Endodermal cell (in vitro differentiated cells): Measurements from ENCODE around the gene TMPRSS4. TPM values are rescaled to one million over a fixed set of nuclear protein-coding genes. Genes with fewer than 3 reads are reported as not detected.

Experiments used
- DNase-seq: peaks from one replicate; pipeline ENCODE4 v3.0.0-alpha.2; 2017
- H3K27ac ChIP-seq: 2 replicates; pipeline ENCODE4 v1.5.1; 2013; ENCODE audit warnings: mild to moderate bottlenecking, low read depth, low read length, moderate library complexity
- H3K27me3 ChIP-seq: 2 replicates; pipeline ENCODE4 v1.6.1; 2013; ENCODE audit warnings: mild to moderate bottlenecking, low read length, moderate library complexity; ENCODE audit not compliant: insufficient read depth, control insufficient read depth, poor library complexity, severe bottlenecking
- H3K36me3 ChIP-seq: 2 replicates; pipeline ENCODE4 v1.7.0; 2013; ENCODE audit warnings: mild to moderate bottlenecking, low read length, moderate library complexity; ENCODE audit not compliant: control insufficient read depth, insufficient read depth
- H3K4me1 ChIP-seq: one replicate; pipeline ENCODE4 v1.7.0; 2013; ENCODE audit warnings: low read length; ENCODE audit not compliant: control insufficient read depth, insufficient read depth
- H3K4me3 ChIP-seq: 2 replicates; pipeline ENCODE4 v1.5.1; 2013; ENCODE audit warnings: mild to moderate bottlenecking, low read length, moderate library complexity
- H3K9ac ChIP-seq: 2 replicates; pipeline ENCODE4 v1.6.1; 2013; ENCODE audit warnings: mild to moderate bottlenecking, low read length, moderate library complexity; ENCODE audit not compliant: poor library complexity, severe bottlenecking; ENCODE audit errors: extremely low read depth
- H3K9me3 ChIP-seq: 2 replicates; pipeline ENCODE4 v1.6.1; 2013; ENCODE audit warnings: mild to moderate bottlenecking, low read length, moderate library complexity; ENCODE audit not compliant: control insufficient read depth
- H3K27ac Mint-ChIP-seq: 2 replicates; pipeline ENCODE4 v1.8.0; 2020; ENCODE audit warnings: mixed read lengths
- H3K27me3 Mint-ChIP-seq: 2 replicates; pipeline ENCODE4 v1.8.0; 2021; ENCODE audit warnings: mild to moderate bottlenecking, mixed read lengths; ENCODE audit not compliant: insufficient read depth
- H3K36me3 Mint-ChIP-seq: 2 replicates; pipeline ENCODE4 v1.8.0; 2020; ENCODE audit warnings: low read depth, mixed read lengths
- H3K4me1 Mint-ChIP-seq: 2 replicates; pipeline ENCODE4 v1.8.0; 2020; ENCODE audit warnings: mixed read lengths
- H3K4me3 Mint-ChIP-seq: 2 replicates; pipeline ENCODE4 v1.8.0; 2020; ENCODE audit warnings: mild to moderate bottlenecking, moderate library complexity, mixed read lengths
- H3K9me3 Mint-ChIP-seq: 2 replicates; pipeline ENCODE4 v1.8.0; 2020; ENCODE audit warnings: mild to moderate bottlenecking, mixed read lengths
- WGBS, 2 experiments: methylation state at CpG; one replicate each; pipeline versions ENCODE4 v1.1.5 to v1.1.7; 2013; ENCODE audit warnings: missing lambda C conversion rate in 2 of 2, mixed read lengths in 1 of 2; ENCODE audit not compliant: insufficient coverage in 1 of 2, insufficient read length in 1 of 2; 5-methylcytosine and 5-hydroxymethylcytosine counted together
- total RNA-seq, 2 donors: library from RNA; stranded (reverse); fragmentation: NEBNext Ultra II Directional in 1 of 2; extraction: Animal tissue kit (Norgen Biotek cat#: 25700) in 1 of 2; gene quantifications; 2 replicates in 1 of 2; 3 replicates in 1 of 2; pipeline ENCODE4 v1.2.1, GENCODE V29; 2021
- TF ChIP-seq, protein P1 (sequence below): fragments of 200-600 bp; sonication (generic); conservative IDR thresholded peaks from 2 replicates; pipeline ENCODE4 v1.5.0; 2021; ENCODE audit warnings: antibody characterized with exemption, mild to moderate bottlenecking

Gene TMPRSS4
- total RNA-seq, 2 donors from 2014 or later = not detected

DNA sequence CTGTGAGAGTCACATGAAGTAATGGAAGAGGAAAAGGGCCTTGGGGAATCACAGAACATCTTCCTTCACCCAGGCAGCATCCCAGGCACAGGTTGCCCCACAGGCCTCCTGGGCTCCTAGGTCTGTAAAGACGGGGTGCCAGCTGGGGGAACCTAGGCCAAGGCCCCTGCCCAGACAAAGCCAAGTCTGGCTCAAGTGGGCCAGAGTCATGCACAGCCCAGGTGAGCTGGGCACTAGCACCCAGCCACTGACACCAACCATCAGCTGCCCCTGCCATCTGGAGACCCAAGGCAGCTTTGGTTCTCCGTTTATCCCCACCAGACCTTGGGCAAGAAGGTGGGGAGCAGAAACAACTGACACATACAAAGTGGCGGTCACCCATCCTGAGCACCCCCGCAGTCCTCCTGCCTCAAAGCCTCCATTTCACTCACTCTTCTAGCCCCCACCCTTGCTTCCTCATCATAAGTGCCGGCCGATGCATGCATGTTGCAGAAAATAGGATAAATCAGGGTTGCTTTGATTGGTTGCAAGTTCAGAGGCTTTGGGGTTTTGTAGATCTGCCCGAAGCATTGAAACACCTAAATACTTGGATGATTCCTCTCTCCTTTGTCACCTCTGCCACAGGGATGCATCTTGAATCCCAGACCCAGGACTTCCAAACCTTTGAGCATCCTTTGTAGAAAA is 26.5 kb upstream of the TMPRSS4 start:
- H3K9me3 ChIP-seq = no peaks in the 10 kb centered on the region
- Mint-ChIP-seq H3K27me3 (peaks cover 3% of the 10 kb centered on the region), H3K4me3 (no peak overlapping the region), H3K9me3 (no peaks in the 10 kb centered on the region), H3K36me3 (no peaks in the 10 kb centered on the region), H3K27ac (no peak overlapping the region), H3K4me1 (peaks cover 5% of the 10 kb centered on the region)
- H3K27me3 ChIP-seq = no peaks in the 10 kb centered on the region
- no peaks in the 10 kb centered on the region for H3K36me3 ChIP-seq
- no peak overlapping the region for H3K27ac ChIP-seq
- DNase-seq = no peak
- WGBS, 2 experiments = 86 to 90% methylated on average over 2 to 7 of the region's 7 CpGs
- no peak overlapping the region for H3K4me3 ChIP-seq
- no peaks in the 10 kb centered on the region for H3K4me1 ChIP-seq
- TF ChIP-seq, protein P1, sequence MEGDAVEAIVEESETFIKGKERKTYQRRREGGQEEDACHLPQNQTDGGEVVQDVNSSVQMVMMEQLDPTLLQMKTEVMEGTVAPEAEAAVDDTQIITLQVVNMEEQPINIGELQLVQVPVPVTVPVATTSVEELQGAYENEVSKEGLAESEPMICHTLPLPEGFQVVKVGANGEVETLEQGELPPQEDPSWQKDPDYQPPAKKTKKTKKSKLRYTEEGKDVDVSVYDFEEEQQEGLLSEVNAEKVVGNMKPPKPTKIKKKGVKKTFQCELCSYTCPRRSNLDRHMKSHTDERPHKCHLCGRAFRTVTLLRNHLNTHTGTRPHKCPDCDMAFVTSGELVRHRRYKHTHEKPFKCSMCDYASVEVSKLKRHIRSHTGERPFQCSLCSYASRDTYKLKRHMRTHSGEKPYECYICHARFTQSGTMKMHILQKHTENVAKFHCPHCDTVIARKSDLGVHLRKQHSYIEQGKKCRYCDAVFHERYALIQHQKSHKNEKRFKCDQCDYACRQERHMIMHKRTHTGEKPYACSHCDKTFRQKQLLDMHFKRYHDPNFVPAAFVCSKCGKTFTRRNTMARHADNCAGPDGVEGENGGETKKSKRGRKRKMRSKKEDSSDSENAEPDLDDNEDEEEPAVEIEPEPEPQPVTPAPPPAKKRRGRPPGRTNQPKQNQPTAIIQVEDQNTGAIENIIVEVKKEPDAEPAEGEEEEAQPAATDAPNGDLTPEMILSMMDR = no peak
- H3K9ac ChIP-seq = no peak overlapping the region

DNA sequence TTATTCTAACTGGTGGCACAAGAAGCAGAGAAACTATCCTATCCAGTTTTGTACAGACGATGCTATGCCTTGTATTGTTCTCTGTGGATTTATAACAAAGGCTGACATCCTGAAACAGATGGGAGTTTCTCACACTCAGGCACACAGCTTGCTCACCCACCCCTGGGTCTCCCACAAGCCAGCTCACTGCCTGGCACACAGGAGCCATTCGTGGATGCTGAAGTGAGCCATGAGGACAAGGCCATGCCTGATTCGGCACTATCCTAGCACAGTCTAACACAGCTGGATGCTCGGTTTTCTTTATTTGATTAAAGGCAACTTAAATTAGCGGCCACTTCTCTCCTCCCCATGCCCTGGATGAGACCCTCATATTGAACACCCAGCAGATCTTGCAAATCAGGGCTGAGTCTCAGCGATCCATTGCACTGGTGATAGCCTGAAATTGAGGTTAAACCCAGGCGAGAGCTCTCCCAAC is 25.7 kb upstream of the TMPRSS4 start:
- no peaks in the 10 kb centered on the region for H3K9me3 Mint-ChIP-seq
- H3K9me3 ChIP-seq = no peaks in the 10 kb centered on the region
- H3K4me3 ChIP-seq = no peak overlapping the region
- DNase-seq = no peak
- H3K9ac ChIP-seq = no peak overlapping the region
- no peaks in the 10 kb centered on the region for H3K27me3 ChIP-seq
- TF ChIP-seq, protein P1 = no peak
- H3K36me3 ChIP-seq = no peaks in the 10 kb centered on the region
- H3K27me3 Mint-ChIP-seq = peaks cover 3% of the 10 kb centered on the region
- no peaks in the 10 kb centered on the region for H3K4me1 ChIP-seq
- no peak overlapping the region for H3K27ac ChIP-seq
- H3K36me3 Mint-ChIP-seq = no peaks in the 10 kb centered on the region
- H3K4me3 Mint-ChIP-seq = no peak overlapping the region
- no peak overlapping the region for H3K27ac Mint-ChIP-seq
- 70 to 74% methylated on average over 5 to 7 of the region's 7 CpGs for WGBS, 2 experiments
- H3K4me1 Mint-ChIP-seq = peaks cover 5% of the 10 kb centered on the region

DNA sequence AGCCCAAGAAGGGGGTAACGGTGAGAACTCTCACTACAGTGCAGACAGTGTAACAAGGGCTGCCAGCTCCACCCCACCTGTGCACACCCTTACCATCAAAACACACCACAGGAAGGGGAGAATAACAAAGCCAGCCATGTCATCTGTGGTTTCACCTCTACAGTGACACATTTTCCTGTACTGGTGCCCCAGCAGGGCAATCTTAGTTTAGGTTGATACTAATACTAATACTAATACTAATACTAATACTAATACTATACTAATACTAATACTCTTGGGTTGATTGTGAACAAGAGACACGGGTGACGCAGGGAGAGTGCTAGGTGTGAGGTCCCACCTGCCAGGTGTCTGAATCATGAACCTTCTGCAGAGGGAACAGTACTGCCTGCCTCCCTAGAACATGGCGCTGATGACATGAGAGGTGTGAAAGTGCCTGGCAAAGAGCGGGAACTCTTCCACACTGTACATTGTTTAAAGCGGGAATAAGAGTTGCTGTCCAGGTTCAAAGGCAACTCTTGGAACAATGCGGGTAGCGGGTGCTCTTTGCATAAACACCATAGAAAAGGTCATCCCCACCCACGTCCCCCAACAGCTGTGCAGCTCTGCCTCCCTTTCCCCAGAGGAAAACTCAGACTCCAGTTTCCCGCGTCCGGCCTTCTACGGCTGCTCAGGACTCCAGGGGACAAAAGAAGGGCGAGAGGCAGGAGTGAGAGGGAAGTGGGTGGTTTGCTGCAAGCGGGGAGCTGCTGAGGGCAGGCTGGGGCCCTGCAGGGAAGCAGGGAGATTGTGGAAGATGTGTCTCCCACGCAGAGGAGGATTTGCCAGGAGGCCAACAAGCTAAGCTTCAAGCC is 25.0 kb upstream of the TMPRSS4 start:
- Histone ChIP-seq H3K36me3 (no peaks in the 10 kb centered on the region), H3K9me3 (no peaks in the 10 kb centered on the region), H3K9ac (no peak overlapping the region), H3K27ac (no peak overlapping the region), H3K27me3 (no peaks in the 10 kb centered on the region), H3K4me1 (no peaks in the 10 kb centered on the region), H3K4me3 (no peak overlapping the region)
- 88 to 89% methylated on average over 8 to 16 of the region's 16 CpGs for WGBS, 2 experiments
- Mint-ChIP-seq H3K27me3 (peaks cover 3% of the 10 kb centered on the region), H3K27ac (no peak overlapping the region), H3K9me3 (no peaks in the 10 kb centered on the region), H3K4me3 (no peak overlapping the region), H3K36me3 (no peaks in the 10 kb centered on the region), H3K4me1 (peaks cover 5% of the 10 kb centered on the region)
- DNase-seq = no peak
- TF ChIP-seq, protein P1 = no peak
